GM19193 (cell line): Measurements from ENCODE around the gene INPP5B.

Experiments
- POLR2A ChIP-seq: IDR thresholded peaks from 4 replicates; pipeline ENCODE4 v1.6.1; 2011; ENCODE audit not compliant: insufficient read depth, insufficient read length; ENCODE audit errors: extremely low read depth

INPP5B gene

DNA sequence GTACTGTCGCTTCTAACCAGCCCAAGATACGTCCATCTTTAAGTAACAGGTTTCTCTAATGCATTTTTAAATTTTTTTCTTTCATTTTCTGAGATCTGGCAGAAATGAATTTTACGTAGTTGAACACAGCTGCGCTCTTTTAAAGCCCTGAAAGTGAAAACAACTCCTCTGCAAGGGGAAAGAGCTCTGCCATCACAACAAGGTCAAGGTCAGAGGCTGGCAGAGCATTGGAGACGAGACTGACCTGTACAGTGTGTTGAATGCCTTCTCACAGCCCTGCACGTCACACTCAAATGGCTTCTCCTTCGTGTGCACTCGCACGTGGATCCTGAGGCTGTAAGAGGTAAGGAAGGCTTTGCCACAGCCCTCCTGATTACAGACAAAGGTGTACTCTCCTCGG, 107.2 kb downstream of the INPP5B start:
- no peak for TF ChIP-seq POLR2A

DNA sequence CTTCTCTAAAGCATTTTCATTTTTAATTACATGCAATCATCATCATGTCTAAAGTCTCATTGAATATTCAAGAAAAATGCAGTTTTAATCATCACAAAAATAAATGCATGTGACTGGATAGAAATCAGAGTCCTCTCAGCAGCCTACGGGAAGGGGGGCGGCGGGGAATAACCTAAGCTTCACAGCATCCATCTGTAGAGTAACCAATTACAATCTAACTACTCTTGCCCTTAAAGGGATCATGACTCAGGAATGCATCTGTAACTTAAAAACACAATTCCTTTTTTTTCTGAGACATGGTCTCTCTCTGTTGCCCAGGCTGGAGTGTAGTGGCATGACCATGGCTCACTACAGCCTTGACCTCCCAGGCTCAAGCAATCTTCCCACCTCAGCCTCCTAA, 110.1 kb downstream of the INPP5B start:
- no peak for TF ChIP-seq POLR2A

DNA sequence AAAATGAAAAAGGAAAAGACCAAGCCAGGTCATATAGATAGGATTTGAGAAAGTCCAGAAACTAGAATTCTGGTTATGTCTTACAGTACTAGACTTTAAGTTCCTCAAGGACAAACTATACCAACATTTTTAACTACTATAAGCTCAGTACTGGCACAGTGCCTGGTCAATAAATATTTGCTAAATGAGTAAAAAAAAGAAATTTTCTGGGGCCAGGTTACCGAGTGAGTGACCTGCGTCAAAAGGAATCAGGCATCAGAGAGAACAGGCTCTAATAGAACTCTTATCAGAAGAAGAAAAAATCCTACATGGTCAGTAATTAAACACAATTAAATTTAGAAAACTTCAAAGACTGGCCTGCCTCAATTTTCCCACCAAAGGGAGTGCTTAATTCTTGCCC, 115.0 kb downstream of the INPP5B start:
- no peak for TF ChIP-seq POLR2A

DNA sequence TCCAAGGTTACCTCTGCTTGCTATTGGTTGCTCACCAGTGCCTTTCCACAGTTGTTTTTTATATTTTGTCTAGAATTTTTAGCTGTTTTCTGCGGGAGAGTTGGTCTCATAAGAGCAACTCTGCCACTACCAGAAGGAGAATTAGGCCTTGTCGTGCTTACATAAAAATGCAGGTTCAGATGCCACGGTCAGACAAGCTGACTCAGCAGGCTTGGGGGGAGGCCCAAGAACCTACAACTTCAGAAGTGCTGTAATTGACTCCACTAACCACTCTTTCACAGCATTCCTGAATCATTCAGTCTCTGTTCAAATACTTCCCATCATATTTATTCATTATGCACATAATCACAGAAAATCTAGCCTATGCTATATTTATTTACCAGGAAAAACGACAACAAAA, 115.7 kb downstream of the INPP5B start:
- no peak for TF ChIP-seq POLR2A

DNA sequence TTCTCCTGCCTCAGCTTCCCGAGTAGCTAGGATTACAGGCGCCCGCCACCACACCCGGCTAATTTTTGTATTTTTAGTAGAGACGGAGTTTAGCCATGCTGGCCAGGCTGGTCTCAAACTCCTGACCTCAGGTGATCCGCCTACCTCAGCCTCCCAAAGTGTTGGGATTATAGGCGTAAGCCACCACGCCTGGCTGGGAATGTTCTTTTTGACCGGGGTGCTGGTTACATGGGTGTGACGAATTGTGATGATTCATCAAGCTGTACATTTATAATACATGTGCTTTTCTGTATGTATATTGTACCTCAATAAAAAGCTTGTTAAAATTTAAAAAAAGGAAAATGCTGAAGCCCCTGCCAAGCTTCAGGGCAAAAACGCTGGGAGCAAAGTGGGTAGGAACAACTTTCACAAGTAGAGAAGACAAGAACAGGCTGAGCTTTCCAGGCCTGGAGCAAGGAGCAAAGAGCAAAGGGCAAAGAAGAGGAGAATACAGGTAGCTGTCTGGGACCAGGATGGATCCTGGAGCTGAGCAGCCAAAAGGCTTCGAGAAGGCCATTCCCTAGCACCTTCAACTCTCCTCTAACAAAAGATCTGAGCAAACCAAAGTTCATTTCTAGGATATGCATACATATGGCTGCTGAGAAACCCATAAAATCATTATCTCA, 118.3 kb downstream of the INPP5B start:
- TF ChIP-seq POLR2A = no peak

DNA sequence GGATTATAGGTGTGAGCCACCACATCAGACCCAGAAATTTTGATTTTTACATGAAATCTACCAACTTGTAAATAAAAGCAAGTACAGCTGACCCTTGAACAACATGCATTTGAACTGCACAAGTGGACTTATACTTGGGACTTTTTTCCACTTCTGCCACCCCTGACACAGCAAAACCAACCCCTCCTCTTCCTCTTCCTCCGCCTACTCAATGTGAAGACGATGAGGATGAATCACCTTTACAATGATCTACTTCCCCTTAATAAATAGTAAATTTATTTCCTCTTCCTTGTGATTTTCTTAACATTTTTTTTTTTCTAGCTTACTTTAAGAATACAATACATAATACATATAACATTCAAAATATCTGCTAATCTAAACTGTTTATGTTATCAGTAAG, 121.3 kb downstream of the INPP5B start:
- no peak for TF ChIP-seq POLR2A

DNA sequence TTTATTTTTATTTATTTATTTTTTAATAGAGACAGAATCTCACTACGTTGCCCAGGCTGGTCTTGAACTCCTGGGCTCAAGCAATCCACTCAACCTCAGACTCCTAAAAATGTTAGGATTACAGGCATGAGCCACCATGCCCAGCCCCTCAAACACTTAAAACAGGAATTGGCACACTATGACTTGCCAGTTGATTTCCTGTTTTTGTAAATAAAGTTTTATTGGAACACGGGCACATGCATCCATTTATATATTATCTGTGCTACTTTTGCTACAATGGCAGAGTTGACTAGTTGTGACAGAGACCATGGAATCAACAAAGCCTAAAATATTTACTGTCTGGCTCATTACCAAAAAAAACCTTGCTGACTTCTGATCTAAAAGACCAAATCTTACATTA, 122.9 kb downstream of the INPP5B start:
- no peak for TF ChIP-seq POLR2A

DNA sequence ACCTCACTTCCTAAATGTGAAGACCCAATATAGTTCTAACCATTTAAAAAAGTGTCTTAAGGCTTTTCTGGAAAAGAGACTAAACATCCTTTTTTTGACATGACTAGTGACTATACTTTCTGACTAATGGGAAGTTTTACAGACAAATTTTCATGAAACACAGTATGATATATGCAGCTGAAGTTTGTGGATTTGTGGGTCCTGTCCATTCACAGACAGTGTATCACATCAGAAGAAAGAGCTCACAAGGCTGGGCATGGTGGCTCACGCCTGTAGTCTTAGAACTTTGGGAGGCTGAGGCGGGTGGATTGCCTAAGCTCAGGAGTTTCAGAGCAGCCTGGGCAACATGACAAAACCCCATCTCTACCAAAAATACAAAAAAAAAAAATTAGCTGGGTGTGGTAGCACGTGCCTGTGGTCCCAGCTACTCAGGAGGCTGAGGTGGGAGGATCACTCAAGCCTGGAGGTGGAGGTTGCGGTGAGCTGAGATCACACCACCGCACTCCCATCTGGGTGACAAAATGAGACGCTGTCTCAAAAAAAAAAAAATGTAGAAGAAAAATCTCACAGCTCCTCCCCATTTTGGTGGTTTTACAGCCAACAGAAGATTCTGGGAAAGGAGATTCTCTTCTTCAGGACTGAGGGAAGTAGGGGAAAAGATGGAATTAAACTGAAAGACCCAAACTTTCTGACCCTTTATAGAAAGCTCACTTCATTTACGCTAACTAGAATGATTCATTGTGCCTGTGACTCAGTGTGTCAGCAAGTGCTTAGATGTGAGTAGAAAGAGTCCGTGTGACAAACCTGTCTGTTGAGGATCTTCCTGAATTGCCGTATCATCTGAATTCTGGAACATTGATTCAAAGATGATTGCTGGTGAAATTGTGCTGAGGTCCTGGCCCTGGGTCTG, 123.7 kb downstream of the INPP5B start:
- TF ChIP-seq POLR2A = no peak

DNA sequence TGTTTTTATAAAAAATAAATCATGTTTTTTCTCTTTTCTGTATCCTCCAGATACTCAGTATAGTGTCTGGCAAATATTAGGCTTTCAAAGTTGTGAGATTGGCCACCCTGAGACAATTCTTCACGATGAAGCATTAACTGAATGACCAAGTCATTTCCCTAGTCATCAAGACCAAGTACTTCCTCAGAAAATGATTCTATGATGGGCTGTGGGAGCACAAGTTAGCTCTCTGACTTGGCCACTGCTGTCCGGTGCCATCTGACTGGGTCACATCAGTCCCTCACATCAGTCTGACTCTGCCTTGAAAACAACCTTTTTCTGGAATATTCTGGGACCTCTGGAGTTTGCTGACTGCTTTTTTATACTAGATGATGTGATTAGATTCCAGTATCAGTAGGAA, 125.4 kb downstream of the INPP5B start:
- no peak for TF ChIP-seq POLR2A

DNA sequence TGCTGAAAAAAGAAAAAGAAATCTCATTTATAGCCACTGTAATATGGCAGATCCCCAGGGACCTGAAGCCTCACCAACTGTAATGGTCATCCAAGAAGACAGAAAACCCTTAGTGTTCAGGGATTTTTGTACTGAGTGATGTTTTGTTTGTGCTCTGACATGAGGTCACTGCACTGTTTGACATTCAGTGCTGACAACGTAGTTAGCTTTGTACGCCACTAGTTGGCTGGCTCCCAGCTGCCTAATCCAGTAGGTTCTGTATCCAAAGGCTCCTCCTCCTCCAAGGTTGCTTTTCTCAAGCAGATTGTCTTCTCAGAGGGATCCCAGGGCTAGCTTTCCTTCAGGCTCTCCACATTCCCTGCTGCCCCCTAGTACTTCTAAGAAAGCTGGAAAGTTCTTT, 129.4 kb downstream of the INPP5B start:
- no peak for TF ChIP-seq POLR2A

DNA sequence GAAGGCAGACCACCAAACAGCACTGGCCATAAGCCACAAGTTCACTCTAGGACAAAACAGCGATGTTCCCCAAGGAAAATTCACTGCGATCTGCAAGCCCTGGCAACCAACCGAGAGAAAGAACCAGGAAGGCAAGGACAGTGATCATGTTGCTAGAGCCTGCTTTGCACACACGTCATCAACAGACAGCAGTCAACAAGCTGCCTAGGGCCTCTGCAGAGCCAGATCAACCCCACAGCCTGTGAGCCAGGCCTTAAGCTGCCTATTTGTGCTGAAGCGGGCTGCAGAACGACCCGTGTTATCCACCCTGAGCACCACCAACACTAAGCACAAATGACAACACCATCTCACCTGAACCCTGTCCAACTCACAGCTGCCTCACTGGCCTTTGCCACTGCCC, 132.6 kb downstream of the INPP5B start:
- no peak for TF ChIP-seq POLR2A

DNA sequence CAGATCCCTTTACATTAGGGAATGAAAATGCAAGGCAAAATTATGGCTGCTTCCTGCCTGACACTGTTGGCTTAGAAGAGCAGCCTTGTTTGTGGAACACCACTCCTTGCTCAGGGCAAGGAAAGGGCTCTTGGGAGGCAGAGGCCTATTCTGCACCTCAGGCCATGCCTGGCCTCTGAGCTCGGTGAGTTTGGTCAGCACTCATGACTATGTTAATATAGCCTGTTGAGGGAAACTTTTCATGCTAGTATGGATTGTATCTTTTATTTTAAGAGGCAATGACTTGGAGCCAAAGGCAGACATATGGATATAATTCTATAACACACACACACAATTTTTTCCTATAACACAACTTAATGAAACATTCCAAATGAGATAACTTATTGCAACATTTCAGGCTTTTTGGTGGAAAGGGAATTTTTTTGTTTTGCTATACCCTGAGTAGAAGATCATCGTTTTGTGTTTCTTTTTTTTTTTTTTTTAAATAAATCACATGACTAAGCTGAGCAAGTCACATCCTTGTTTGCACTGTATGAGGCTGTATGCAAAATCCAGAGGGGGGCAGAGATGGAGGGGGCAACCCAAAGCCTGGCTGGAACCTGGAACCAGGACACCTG, 133.2 kb downstream of the INPP5B start:
- TF ChIP-seq POLR2A = no peak

DNA sequence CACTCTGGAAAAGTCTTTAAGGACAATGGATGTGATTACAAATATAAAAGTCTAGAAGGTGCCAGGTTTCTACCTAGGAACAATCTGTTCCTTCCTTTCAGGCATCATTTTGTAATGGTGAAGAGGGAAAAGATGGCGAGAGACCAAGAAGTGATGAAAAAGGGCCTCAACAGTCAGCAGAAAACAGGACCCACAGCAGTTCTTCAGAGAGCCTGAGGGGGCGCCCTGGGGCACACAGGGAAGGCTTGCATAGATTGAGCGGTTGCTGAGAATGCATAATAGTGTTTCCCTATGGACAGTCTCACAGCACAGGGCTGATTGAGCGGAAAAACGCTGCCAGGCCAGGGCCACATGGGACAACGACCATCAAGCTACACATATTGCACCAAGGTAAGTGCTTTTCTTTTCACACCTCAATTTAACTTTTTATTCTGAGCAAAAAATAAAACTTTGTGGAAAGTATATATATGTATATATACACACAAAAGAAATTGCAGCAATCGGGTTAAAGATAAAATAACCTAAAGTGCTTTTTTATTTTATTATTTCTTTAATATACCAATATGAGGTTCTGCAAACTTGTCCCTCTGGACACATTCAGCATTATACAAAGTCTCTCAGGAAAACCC, 135.7 kb downstream of the INPP5B start:
- TF ChIP-seq POLR2A = no peak
